Fibroblast of lung (primary cell): ENCODE data around the gene TRIM8. TPM values are rescaled to one million over a fixed set of nuclear protein-coding genes. Genes with fewer than 3 reads are reported as not detected.
"Not testable (repeated sequence)": the region's sequence is repeated elsewhere in the genome, so short reads cannot be mapped to it uniquely, and the experiment has no call there.

Source experiments
- DNase-seq, 2 donors: peaks; one replicate each; pipeline versions ENCODE4 v3.0.0 to v3.0.0-alpha.2; 2010; ENCODE audit warnings: low read depth in 2 of 2
- H2AFZ ChIP-seq: 2 replicates; pipeline ENCODE4 v1.5.1; 2012; ENCODE audit warnings: low read length, control low read depth, inconsistent platforms
- H3K27ac ChIP-seq: 2 replicates; pipeline ENCODE4 v1.5.1; 2011; ENCODE audit warnings: low read length, control low read depth; ENCODE audit not compliant: insufficient read depth
- H3K27me3 ChIP-seq: 2 replicates; pipeline ENCODE4 v1.5.1; 2011; ENCODE audit warnings: mild to moderate bottlenecking, low read length; ENCODE audit not compliant: control insufficient read depth, insufficient read depth
- H3K36me3 ChIP-seq: 2 replicates; pipeline ENCODE4 v1.5.1; 2011; ENCODE audit warnings: low read length; ENCODE audit not compliant: control insufficient read depth, insufficient read depth
- H3K4me1 ChIP-seq: 2 replicates; pipeline ENCODE4 v1.5.1; 2011; ENCODE audit warnings: low read length; ENCODE audit not compliant: control insufficient read depth, insufficient read depth; ENCODE audit errors: extremely low read depth
- H3K4me2 ChIP-seq: 2 replicates; pipeline ENCODE4 v1.5.1; 2011; ENCODE audit warnings: low read length, control low read depth; ENCODE audit not compliant: insufficient read depth; ENCODE audit errors: extremely low read depth
- H3K4me3 ChIP-seq, 4 experiments: fragments of 200-600 bp in 1 of 4; sonication (generic) in 1 of 4; replicated peaks in 1 of 4; 2 replicates each; pipeline ENCODE4 v1.5.1; 2011 to 2016; ENCODE audit warnings: low read length in 4 of 4, low read depth in 3 of 4, mild to moderate bottlenecking in 3 of 4, control low read depth in 2 of 4, inconsistent platforms in 1 of 4, mixed read lengths in 1 of 4; ENCODE audit not compliant: insufficient read depth in 1 of 4; ENCODE audit errors: control extremely low read depth in 1 of 4
- H3K79me2 ChIP-seq: 2 replicates; pipeline ENCODE4 v1.5.1; 2012; ENCODE audit warnings: mild to moderate bottlenecking, low read length, inconsistent platforms; ENCODE audit not compliant: control insufficient read depth, insufficient read depth
- H3K9ac ChIP-seq: 2 replicates; pipeline ENCODE4 v1.5.1; 2011; ENCODE audit warnings: mild to moderate bottlenecking, low read length, control low read depth; ENCODE audit not compliant: insufficient read depth
- H3K9me3 ChIP-seq: 2 replicates; pipeline ENCODE4 v1.5.1; 2012; ENCODE audit warnings: low read depth, low read length; ENCODE audit not compliant: control insufficient read depth, insufficient read depth
- H4K20me1 ChIP-seq: 2 replicates; pipeline ENCODE4 v1.5.1; 2011; ENCODE audit warnings: low read length; ENCODE audit not compliant: control insufficient read depth, insufficient read depth; ENCODE audit errors: extremely low read depth
- EZH2 ChIP-seq: IDR thresholded peaks from 2 replicates; pipeline ENCODE4 v1.5.1; 2012; ENCODE audit warnings: low read length, control low read depth, mild to moderate bottlenecking; ENCODE audit errors: missing control alignments
- polyA plus RNA-seq, 2 donors: library from polyadenylated mRNA; depleted of rRNA in 1 of 2; stranded (reverse) in 1 of 2; unstranded in 1 of 2; fragments of >200 nt; gene quantifications; 2 replicates each; pipeline ENCODE4 v1.2.1, GENCODE V29; 2011 to 2012; ENCODE audit warnings: missing spikeins in 1 of 2
- total RNA-seq: library from RNA; depleted of rRNA; stranded (reverse); fragments of >200 nt; gene quantifications from 2 replicates; pipeline ENCODE4 v1.2.1, GENCODE V29; 2014
- TF ChIP-seq, protein P1 (sequence below), 2 donors: IDR thresholded peaks in 1 of 2; conservative IDR thresholded peaks in 1 of 2; 1 replicate in 1 of 2; 2 replicates in 1 of 2; pipeline ENCODE4 v1.5.1; 2011 to 2012; ENCODE audit warnings: low read length in 2 of 2, control low read depth in 1 of 2, inconsistent platforms in 1 of 2, low read depth in 1 of 2, mild to moderate bottlenecking in 1 of 2

TRIM8 gene
- total and polyA plus RNA-seq, 2 donors (not counting 1 experiment from before 2014, with no cell fraction given): 93.2 to 143 TPM

DNA sequence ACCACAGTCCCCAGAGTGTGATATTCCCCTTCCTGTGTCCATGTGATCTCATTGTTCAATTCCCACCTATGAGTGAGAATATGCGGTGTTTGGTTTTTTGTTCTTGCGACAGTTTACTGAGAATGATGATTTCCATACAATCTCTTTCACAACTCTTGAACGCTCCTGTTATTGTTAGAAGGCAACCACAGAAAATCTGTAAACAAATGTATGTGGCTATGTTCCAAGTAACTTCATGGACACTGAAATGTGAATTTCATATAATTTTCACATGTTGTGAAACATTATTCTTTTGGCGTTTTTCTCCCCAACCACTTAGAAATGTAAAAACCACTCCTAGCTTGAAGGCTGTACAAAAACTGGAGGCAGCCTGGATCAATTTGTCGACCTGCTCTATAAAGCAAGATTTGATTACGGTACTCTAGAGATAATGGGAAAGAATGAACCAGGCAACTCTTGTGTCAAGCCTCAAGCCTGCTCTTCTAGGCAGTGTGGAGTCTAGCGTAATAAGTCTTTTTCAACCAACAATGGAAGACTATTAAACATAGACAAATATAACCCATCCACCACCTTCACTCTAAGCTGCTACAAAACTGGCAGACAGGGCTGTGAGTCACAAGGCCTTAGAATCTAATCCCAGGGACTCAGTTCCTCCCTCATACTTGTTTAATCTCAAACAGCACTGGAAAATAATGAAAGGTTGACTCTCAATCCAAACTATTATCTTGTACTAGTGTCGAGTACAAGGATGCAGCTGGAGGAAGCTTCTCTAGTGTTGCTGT is 47.2 kb downstream of the TRIM8 start:
- Histone ChIP-seq H3K4me1 (no peaks in the 10 kb centered on the region), H3K27me3 (no peaks in the 10 kb centered on the region), H3K36me3 (no peaks in the 10 kb centered on the region), H3K79me2 (no peaks in the 10 kb centered on the region), H3K4me2 (no peak overlapping the region), H2AFZ (no peak overlapping the region), H3K4me3 (no peak overlapping the region), H4K20me1 (no peaks in the 10 kb centered on the region), H3K9me3 (no peaks in the 10 kb centered on the region), H3K27ac (no peak overlapping the region), H3K9ac (no peak overlapping the region)
- no peak for TF ChIP-seq EZH2
- TF ChIP-seq, protein P1, sequence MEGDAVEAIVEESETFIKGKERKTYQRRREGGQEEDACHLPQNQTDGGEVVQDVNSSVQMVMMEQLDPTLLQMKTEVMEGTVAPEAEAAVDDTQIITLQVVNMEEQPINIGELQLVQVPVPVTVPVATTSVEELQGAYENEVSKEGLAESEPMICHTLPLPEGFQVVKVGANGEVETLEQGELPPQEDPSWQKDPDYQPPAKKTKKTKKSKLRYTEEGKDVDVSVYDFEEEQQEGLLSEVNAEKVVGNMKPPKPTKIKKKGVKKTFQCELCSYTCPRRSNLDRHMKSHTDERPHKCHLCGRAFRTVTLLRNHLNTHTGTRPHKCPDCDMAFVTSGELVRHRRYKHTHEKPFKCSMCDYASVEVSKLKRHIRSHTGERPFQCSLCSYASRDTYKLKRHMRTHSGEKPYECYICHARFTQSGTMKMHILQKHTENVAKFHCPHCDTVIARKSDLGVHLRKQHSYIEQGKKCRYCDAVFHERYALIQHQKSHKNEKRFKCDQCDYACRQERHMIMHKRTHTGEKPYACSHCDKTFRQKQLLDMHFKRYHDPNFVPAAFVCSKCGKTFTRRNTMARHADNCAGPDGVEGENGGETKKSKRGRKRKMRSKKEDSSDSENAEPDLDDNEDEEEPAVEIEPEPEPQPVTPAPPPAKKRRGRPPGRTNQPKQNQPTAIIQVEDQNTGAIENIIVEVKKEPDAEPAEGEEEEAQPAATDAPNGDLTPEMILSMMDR (conservative IDR thresholded peaks at IDR 0.05 in 1 of 2, IDR thresholded peaks at IDR 0.05 in 1 of 2; ENCODE audit: low read depth in 1 of 2, low read length in 2 of 2): no peak
- peak in 1 of 2 donors; percentile 72 for DNase-seq

DNA sequence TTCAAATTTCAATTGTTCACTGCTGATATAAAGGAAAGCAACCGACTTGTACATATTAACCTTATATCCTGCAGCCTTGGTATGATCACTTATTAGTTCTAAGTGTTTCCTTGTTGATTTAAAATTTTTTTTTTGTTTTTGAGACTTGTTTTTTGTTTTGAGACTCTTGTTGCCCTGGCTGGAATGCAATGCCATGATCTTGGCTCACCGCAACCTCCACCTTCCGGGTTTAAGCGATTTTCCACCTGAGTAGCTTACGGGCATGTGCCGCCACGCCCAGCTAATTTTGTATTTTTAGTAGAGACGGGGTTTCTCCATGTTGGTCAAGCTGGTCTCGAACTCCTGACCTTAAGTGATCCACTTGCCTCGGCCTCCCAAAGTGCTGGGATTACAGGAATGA is 51.1 kb downstream of the TRIM8 start:
- H3K4me2 ChIP-seq, H4K20me1 ChIP-seq, H3K4me1 ChIP-seq, DNase-seq, H3K36me3 ChIP-seq, H3K27ac ChIP-seq, H3K27me3 ChIP-seq, H3K79me2 ChIP-seq, H3K9ac ChIP-seq, H3K9me3 ChIP-seq, H2AFZ ChIP-seq, H3K4me3 ChIP-seq: not testable (repeated sequence)

DNA sequence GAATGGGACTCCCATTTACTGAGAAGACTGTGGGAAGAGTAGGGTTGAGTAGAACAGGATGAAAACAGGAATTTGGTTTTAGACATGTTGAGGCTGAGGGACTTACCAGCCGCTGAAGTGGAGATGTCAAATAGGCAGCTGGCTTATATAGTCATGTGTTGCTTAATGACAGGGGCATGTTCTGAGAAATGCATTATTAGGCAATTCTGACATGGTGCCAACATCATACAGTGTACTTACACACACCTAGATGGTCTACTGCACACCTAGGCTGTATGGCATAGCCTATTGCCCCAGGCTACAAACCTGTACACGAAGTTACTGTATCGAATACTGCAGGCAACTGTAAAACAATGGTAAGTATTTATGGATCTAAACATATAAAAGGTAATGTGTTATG is 52.5 kb downstream of the TRIM8 start:
- Histone ChIP-seq H3K9ac (no peak overlapping the region), H3K4me2 (no peak overlapping the region), H3K36me3 (peaks cover 1% of the 10 kb centered on the region), H4K20me1 (no peaks in the 10 kb centered on the region), H3K4me1 (no peaks in the 10 kb centered on the region), H3K9me3 (no peaks in the 10 kb centered on the region), H3K27me3 (no peaks in the 10 kb centered on the region), H2AFZ (no peak overlapping the region), H3K27ac (no peak overlapping the region), H3K4me3 (no peak overlapping the region), H3K79me2 (no peaks in the 10 kb centered on the region)
- TF ChIP-seq, protein P1 (conservative IDR thresholded peaks at IDR 0.05 in 1 of 2, IDR thresholded peaks at IDR 0.05 in 1 of 2; ENCODE audit: low read depth in 1 of 2, low read length in 2 of 2): no peak
- no peak for TF ChIP-seq EZH2
- DNase-seq: no peak
